WERI-Rb-1 (cell line): ENCODE results near the gene TRNT1.

Experiments
- DNase-seq: peaks from one replicate; pipeline ENCODE4 v3.0.0-alpha.2; 2020
- H3K27ac ChIP-seq: fragments of 250-450 bp; sonication (Bioruptor Pico); 2 replicates; pipeline ENCODE4 v1.5.1; 2020; ENCODE audit warnings: mild to moderate bottlenecking, moderate library complexity
- H3K27me3 ChIP-seq: fragments of 250-450 bp; sonication (Bioruptor Pico); 2 replicates; pipeline ENCODE4 v1.5.1; 2021; ENCODE audit warnings: mild to moderate bottlenecking, low read depth, moderate library complexity; ENCODE audit not compliant: insufficient read depth, severe bottlenecking
- H3K36me3 ChIP-seq: fragments of 250-450 bp; sonication (Bioruptor Pico); 2 replicates; pipeline ENCODE4 v1.5.1; 2020; ENCODE audit warnings: mild to moderate bottlenecking, moderate library complexity
- H3K4me3 ChIP-seq: 2 replicates; pipeline ENCODE4 v1.5.1; 2011; ENCODE audit warnings: low read depth, mild to moderate bottlenecking, control low read depth, low read length
- H3K9me3 ChIP-seq: fragments of 250-450 bp; sonication (Bioruptor Pico); 2 replicates; pipeline ENCODE4 v1.5.1; 2021; ENCODE audit warnings: mild to moderate bottlenecking, moderate library complexity; ENCODE audit not compliant: severe bottlenecking
- CTCF ChIP-seq: IDR thresholded peaks from 2 replicates; pipeline ENCODE4 v1.5.1; 2011; ENCODE audit warnings: low read depth, mild to moderate bottlenecking, control low read depth, inconsistent platforms, low read length

The TRNT1 gene

GRCh38 chr3:3194861-3195260, 68.1 kb downstream of the TRNT1 start:
- Histone ChIP-seq H3K4me3 (no peak overlapping the region), H3K27me3 (no peaks in the 10 kb centered on the region), H3K9me3 (no peaks in the 10 kb centered on the region), H3K36me3 (no peaks in the 10 kb centered on the region), H3K27ac (no peak overlapping the region)
- DNase-seq = no peak
- no peak for TF ChIP-seq CTCF

- DNase-seq = peak; percentile 37
- Histone ChIP-seq H3K9me3 (no peaks in the 10 kb centered on the region), H3K27me3 (no peaks in the 10 kb centered on the region), H3K4me3 (no peak overlapping the region), H3K27ac (no peak overlapping the region), H3K36me3 (no peaks in the 10 kb centered on the region)
- peak; percentile 72 for TF ChIP-seq CTCF
These were observed 69.6 kb downstream of the TRNT1 start for GRCh38 chr3:3196148-3196861.
